HepG2 (cell line): ENCODE measurements around the gene OSBPL3. TPM values are rescaled to one million over a fixed set of nuclear protein-coding genes. Genes with fewer than 3 reads are reported as not detected.

Experiments used
- ATAC-seq: fragments of 200-7000 bp; cut with Tn5 transposase; 3 replicates; pipeline ENCODE4 v1.9.1; 2020; ENCODE audit warnings: mild to moderate bottlenecking, moderate library complexity
- BruUV-seq: library from RNA; stranded (reverse); fragments of 400-500 nt; replicated peaks from 2 replicates; lab custom pipeline; 2021; lab: Mats Ljungman, UMichigan
- CTCF ChIA-PET: fragments of 300-600 bp; formaldehyde crosslinking; extraction: SDS; loops from one replicate; lab custom pipeline; 2021; ENCODE audit warnings: low total read pairs, inconsistent platforms, low intra/inter-chr PET ratio; lab: Yijun Ruan, JAX
- POLR2A ChIA-PET: fragments of 350-600 bp; sonication (Branson Sonifier 250); formaldehyde crosslinking; loops from one replicate; lab custom pipeline; 2020; ENCODE audit warnings: antibody characterized with exemption, inconsistent platforms; lab: Yijun Ruan, JAX
- DNase-seq: peaks from one replicate; pipeline ENCODE4 v3.0.0-alpha.2; 2015; ENCODE audit warnings: low spot score
- FAIRE-seq: peaks from 3 replicates; lab custom pipeline; 2011; peaks lifted over from hg19 to GRCh38; lab: Jason Lieb, UNC
- H2AFZ ChIP-seq: one replicate; pipeline ENCODE4 v1.6.1; 2011; ENCODE audit warnings: low read length, inconsistent platforms
- H3K27ac ChIP-seq: fragments of 300-600 bp; 3 replicates; pipeline ENCODE4 v1.8.0; 2011; ENCODE audit warnings: mixed run types, mild to moderate bottlenecking, mixed read lengths, low read length, inconsistent platforms; ENCODE audit not compliant: insufficient read depth; ENCODE audit errors: extremely low read length
- H3K27me3 ChIP-seq, 2 experiments: fragments of 200-600 bp in 1 of 2; 2 replicates in 1 of 2; 3 replicates in 1 of 2; pipeline versions ENCODE4 v1.6.0 to v1.8.0; 2011; ENCODE audit warnings: low read length in 2 of 2, mild to moderate bottlenecking in 2 of 2, moderate library complexity in 2 of 2, inconsistent platforms in 1 of 2; ENCODE audit not compliant: insufficient read depth in 2 of 2, control insufficient read depth in 1 of 2
- H3K36me3 ChIP-seq, 2 experiments: fragments of 200-600 bp in 1 of 2; replicated peaks in 1 of 2; 2 replicates in 1 of 2; 3 replicates in 1 of 2; pipeline versions ENCODE4 v1.5.1 to v1.8.0; 2011; ENCODE audit warnings: low read length in 2 of 2, inconsistent platforms in 1 of 2; ENCODE audit not compliant: insufficient read depth in 2 of 2, control insufficient read depth in 1 of 2
- H3K4me1 ChIP-seq: 2 replicates; pipeline ENCODE4 v1.5.1; 2012; ENCODE audit warnings: low read length, inconsistent platforms; ENCODE audit not compliant: insufficient read depth
- H3K4me2 ChIP-seq: 2 replicates; pipeline ENCODE4 v1.6.0; 2011; ENCODE audit warnings: low read depth, low read length, inconsistent platforms
- H3K4me3 ChIP-seq, 3 experiments: fragments of 200-600 bp in 1 of 3; sonication (generic), shearing (Covaris generic) in 1 of 3; replicated peaks in 1 of 3; 2 replicates each; pipeline ENCODE4 v1.5.1; 2011 to 2016; ENCODE audit warnings: low read length in 3 of 3, inconsistent platforms in 2 of 3, low read depth in 2 of 3, mild to moderate bottlenecking in 2 of 3, control low read depth in 1 of 3, mixed read lengths in 1 of 3; ENCODE audit not compliant: insufficient read depth in 1 of 3
- H3K79me2 ChIP-seq: one replicate; pipeline ENCODE4 v1.6.1; 2011; ENCODE audit warnings: low read length, inconsistent platforms; ENCODE audit not compliant: insufficient read depth
- H3K9ac ChIP-seq: 2 replicates; pipeline ENCODE4 v1.6.0; 2011; ENCODE audit warnings: mild to moderate bottlenecking, low read depth, low read length, inconsistent platforms; ENCODE audit not compliant: insufficient read depth
- H3K9me3 ChIP-seq: 2 replicates; pipeline ENCODE4 v1.5.1; 2012; ENCODE audit warnings: mild to moderate bottlenecking, low read length
- H4K20me1 ChIP-seq: 2 replicates; pipeline ENCODE4 v1.6.0; 2011; ENCODE audit warnings: inconsistent platforms, mild to moderate bottlenecking, low read length, moderate library complexity; ENCODE audit not compliant: insufficient read depth
- FOXA1 ChIP-seq, 2 experiments: fragments of 450-650 bp in 1 of 2; sonication (generic) in 1 of 2; formaldehyde crosslinking in 1 of 2; IDR thresholded peaks; 2 replicates each; pipeline versions ENCODE4 v1.4.0 to v1.6.1; 2016 to 2020; ENCODE audit warnings: missing genetic modification reagents in 1 of 2
- HNRNPK ChIP-seq: fragments of 200-400 bp; formaldehyde crosslinking; IDR thresholded peaks from 2 replicates; pipeline ENCODE4 v1.6.1; 2018; ENCODE audit warnings: low read length, low read depth, moderate library complexity, mild to moderate bottlenecking; ENCODE audit not compliant: poor library complexity, severe bottlenecking
- ZFP1 ChIP-seq: IDR thresholded peaks from 2 replicates; pipeline ENCODE4 v1.6.1; 2016
- ZNF234 ChIP-seq: sonication (generic); formaldehyde crosslinking; conservative IDR thresholded peaks from 2 replicates; pipeline ENCODE4 v1.5.1; 2020; ENCODE audit warnings: mild to moderate bottlenecking, missing genetic modification reagents
- ZNF761 ChIP-seq: sonication (generic); formaldehyde crosslinking; conservative IDR thresholded peaks from 2 replicates; pipeline ENCODE4 v1.4.0; 2020; ENCODE audit warnings: mild to moderate bottlenecking, missing genetic modification reagents
- ZNF816 ChIP-seq: sonication (generic); formaldehyde crosslinking; IDR thresholded peaks from 2 replicates; pipeline ENCODE4 v1.8.0; 2022; ENCODE audit warnings: missing genetic modification reagents, mild to moderate bottlenecking, borderline replicate concordance
- WGBS: methylation state at CpG from one replicate; pipeline ENCODE4 v1.1.6; 2017; ENCODE audit warnings: low lambda C conversion rate; 5-methylcytosine and 5-hydroxymethylcytosine counted together
- in situ Hi-C: cut with HindIII; loops from 2 replicates; pipeline ENCODE4 v1.10.0; 2017; ENCODE audit warnings: low pct_unique_long_range_greater_than_20kb; ENCODE audit not compliant: extremely low pct_ligation_motif_present
- intact Hi-C: fragments of 100-400 bp; cut with micrococcal nuclease; formaldehyde crosslinking; loops from one replicate; pipeline ENCODE4 v1.10.0; 2022; ENCODE audit not compliant: unreplicated experiment
- polyA plus RNA-seq, 8 experiments: library from polyadenylated mRNA; depleted of rRNA in 3 of 8; stranded (reverse) in 7 of 8; unstranded in 1 of 8; fragments of >200 nt; fragmentation: Illumina TruSeq in 4 of 8; extraction: Trizol in 4 of 8; gene quantifications; 2 replicates each; pipeline versions ENCODE4 v1.2.1 to v1.2.3, GENCODE V29; 2011 to 2016; ENCODE audit warnings: low read depth in 4 of 8, missing spikeins in 1 of 8, mixed read lengths in 1 of 8; ENCODE audit not compliant: insufficient read depth in 1 of 8
- total RNA-seq, 5 experiments: library from RNA; depleted of rRNA; stranded (reverse); fragments of >200 nt; fragmentation: Illumina TruSeq; extraction: Trizol; gene quantifications; 2 replicates each; pipeline ENCODE4 v1.2.3, GENCODE V29; 2016; ENCODE audit warnings: low read depth in 1 of 5
- TF ChIP-seq, protein P1 (sequence below): sonication (generic); formaldehyde crosslinking; IDR thresholded peaks from 2 replicates; pipeline ENCODE4 v1.5.0; 2020; ENCODE audit warnings: mild to moderate bottlenecking, missing genetic modification reagents, borderline replicate concordance

OSBPL3 gene
- total and polyA plus RNA-seq, 2 of the 13 experiments (the other 11 are each of a cell fraction or from before 2014, with no cell fraction given): 8.8 to 28.9 TPM

DNA sequence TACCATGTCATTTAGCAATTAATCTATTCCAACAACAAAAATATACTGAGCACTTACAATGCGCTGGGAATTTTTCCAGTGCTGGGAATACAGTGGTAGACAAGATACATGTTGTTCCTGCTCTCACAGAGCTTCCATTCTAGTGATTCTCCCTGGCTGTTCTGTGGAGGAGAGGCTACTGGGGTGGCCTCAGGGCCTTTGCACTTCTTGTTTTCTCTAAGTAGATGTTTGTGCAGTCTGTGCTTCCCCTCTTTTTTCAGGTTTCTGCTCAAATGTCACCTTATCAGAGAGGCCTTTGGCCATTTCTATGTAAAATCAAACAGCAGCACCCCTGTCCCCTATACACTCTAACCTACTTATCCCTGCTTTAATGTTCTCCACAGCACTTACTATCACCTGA is 24.7 kb downstream of the OSBPL3 start (continued):
- TF ChIP-seq, protein P1, sequence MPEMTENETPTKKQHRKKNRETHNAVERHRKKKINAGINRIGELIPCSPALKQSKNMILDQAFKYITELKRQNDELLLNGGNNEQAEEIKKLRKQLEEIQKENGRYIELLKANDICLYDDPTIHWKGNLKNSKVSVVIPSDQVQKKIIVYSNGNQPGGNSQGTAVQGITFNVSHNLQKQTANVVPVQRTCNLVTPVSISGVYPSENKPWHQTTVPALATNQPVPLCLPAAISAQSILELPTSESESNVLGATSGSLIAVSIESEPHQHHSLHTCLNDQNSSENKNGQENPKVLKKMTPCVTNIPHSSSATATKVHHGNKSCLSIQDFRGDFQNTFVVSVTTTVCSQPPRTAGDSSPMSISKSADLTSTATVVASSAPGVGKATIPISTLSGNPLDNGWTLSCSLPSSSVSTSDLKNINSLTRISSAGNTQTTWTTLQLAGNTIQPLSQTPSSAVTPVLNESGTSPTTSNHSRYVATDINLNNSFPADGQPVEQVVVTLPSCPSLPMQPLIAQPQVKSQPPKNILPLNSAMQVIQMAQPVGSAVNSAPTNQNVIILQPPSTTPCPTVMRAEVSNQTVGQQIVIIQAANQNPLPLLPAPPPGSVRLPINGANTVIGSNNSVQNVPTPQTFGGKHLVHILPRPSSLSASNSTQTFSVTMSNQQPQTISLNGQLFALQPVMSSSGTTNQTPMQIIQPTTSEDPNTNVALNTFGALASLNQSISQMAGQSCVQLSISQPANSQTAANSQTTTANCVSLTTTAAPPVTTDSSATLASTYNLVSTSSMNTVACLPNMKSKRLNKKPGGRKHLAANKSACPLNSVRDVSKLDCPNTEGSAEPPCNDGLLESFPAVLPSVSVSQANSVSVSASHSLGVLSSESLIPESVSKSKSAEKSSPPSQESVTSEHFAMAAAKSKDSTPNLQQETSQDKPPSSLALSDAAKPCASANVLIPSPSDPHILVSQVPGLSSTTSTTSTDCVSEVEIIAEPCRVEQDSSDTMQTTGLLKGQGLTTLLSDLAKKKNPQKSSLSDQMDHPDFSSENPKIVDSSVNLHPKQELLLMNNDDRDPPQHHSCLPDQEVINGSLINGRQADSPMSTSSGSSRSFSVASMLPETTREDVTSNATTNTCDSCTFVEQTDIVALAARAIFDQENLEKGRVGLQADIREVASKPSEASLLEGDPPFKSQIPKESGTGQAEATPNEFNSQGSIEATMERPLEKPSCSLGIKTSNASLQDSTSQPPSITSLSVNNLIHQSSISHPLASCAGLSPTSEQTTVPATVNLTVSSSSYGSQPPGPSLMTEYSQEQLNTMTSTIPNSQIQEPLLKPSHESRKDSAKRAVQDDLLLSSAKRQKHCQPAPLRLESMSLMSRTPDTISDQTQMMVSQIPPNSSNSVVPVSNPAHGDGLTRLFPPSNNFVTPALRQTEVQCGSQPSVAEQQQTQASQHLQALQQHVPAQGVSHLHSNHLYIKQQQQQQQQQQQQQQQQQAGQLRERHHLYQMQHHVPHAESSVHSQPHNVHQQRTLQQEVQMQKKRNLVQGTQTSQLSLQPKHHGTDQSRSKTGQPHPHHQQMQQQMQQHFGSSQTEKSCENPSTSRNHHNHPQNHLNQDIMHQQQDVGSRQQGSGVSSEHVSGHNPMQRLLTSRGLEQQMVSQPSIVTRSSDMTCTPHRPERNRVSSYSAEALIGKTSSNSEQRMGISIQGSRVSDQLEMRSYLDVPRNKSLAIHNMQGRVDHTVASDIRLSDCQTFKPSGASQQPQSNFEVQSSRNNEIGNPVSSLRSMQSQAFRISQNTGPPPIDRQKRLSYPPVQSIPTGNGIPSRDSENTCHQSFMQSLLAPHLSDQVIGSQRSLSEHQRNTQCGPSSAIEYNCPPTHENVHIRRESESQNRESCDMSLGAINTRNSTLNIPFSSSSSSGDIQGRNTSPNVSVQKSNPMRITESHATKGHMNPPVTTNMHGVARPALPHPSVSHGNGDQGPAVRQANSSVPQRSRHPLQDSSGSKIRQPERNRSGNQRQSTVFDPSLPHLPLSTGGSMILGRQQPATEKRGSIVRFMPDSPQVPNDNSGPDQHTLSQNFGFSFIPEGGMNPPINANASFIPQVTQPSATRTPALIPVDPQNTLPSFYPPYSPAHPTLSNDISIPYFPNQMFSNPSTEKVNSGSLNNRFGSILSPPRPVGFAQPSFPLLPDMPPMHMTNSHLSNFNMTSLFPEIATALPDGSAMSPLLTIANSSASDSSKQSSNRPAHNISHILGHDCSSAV (CRISPR knock-in tag): no peak
- no peak for TF ChIP-seq ZNF234
- TF ChIP-seq FOXA1 (IDR thresholded peaks at IDR 0.05): no peak
- no peak for TF ChIP-seq FOXA1 (CRISPR knock-in tag; IDR thresholded peaks at IDR 0.05)
- TF ChIP-seq ZNF816: no peak

DNA sequence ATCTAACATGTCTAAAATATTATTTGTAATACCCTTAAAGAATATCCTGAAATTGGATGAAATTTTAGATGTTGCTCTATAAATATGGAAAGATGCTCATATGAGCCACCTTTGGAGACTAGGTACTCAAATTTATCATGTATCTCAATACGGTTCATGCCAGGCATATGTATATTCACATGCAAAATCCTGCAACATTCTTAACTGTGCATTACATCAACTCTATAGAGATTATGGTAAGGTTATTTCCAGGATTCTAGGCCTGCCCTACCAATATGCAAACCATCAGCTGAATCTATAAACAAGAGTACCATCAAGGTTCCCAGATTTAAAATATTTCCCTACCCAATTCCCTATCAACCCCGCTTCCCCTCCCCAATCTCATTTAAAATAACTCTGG is 27.5 kb downstream of the OSBPL3 start:
- POLR2A ChIA-PET: interaction anchor here (1.4 kb wide), 1 partner anchor 27 kb away, joined by 4 read pairs; the partner anchor contains the start of gene OSBPL3
- no TSS peak for BruUV-seq
- Histone ChIP-seq H4K20me1 (no peaks in the 10 kb centered on the region), H3K27ac (no peak overlapping the region), H3K36me3 (no peaks in the 10 kb centered on the region), H3K79me2 (peaks cover 73% of the 10 kb centered on the region), H3K4me3 (no peak overlapping the region), H2AFZ (no peak overlapping the region), H3K27me3 (no peaks in the 10 kb centered on the region), H3K4me2 (no peak overlapping the region), H3K9ac (no peak overlapping the region), H3K4me1 (no peaks in the 10 kb centered on the region), H3K9me3 (no peaks in the 10 kb centered on the region)
- DNase-seq (no peak), FAIRE-seq (no peak), ATAC-seq (no peak)
- in situ Hi-C loops: no loop called here
- TF ChIP-seq HNRNPK (peak; percentile 61), ZFP1 (CRISPR knock-in tag) (no peak), ZNF761 (CRISPR knock-in tag) (no peak)
- WGBS: 94% methylated on average over 2 of the region's 2 CpGs
- CTCF ChIA-PET: no interaction called here
- intact Hi-C loops: no loop called here
